ENCODE measurements around the gene XPC. TPM values are rescaled to one million over a fixed set of nuclear protein-coding genes. Genes with fewer than 3 reads are reported as not detected.

The XPC gene
- total RNA-seq, 3 donors from 2014 or later (not counting 1 experiment from before 2014, with no cell fraction given) = 45.5 to 62.1 (median 50.0) TPM

DNA sequence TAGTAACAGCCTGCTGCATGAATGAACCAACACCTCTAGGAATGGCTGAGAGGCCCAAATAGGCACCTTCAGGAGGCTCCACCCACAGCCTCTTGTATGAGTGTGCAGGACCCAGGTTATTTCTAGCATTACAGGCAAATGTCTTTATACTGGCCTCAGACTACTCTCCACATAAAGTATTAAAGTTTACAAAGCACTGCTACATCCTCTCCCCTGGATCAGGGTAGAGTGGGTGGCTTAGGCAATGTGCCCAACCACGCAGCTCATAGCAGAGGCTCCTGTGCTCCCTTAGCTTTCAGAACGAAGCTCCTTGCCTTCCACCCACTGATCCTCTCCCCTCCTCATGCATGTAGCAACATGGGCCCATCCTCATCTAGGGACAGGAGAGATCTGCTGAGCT is 37.3 kb downstream of the XPC start:
- Histone ChIP-seq H3K27me3 (ENCODE audit: control insufficient read depth, insufficient read depth, low read length) (no peaks in the 10 kb centered on the region), H3K9me3 (ENCODE audit: control insufficient read depth, insufficient read depth, low read length) (no peaks in the 10 kb centered on the region), H3K36me3 (ENCODE audit: control insufficient read depth, insufficient read depth, low read length) (peaks cover 32% of the 10 kb centered on the region), H3K27ac (ENCODE audit: low read length) (peak overlapping the region; percentile 97), H3K4me3 (ENCODE audit: low read length) (no peak overlapping the region), H3K4me1 (ENCODE audit: control insufficient read depth, insufficient read depth, low read length) (peaks cover 52% of the 10 kb centered on the region)
- no peak for DNase-seq
- Mint-ChIP-seq H3K27me3 (ENCODE audit: low read depth in 2 of 2) (no peaks in the 10 kb centered on the region), H3K36me3 (peaks cover 2% of the 10 kb centered on the region), H3K4me3 (peak overlapping the region; percentile 25), H3K27ac (peak overlapping the region; percentile 95 to 100), H3K9me3 (no peaks in the 10 kb centered on the region), H3K4me1 (peaks cover 48 to 51% of the 10 kb centered on the region in 2 donors)
- ATAC-seq = no peak
- TF ChIP-seq, protein P1, sequence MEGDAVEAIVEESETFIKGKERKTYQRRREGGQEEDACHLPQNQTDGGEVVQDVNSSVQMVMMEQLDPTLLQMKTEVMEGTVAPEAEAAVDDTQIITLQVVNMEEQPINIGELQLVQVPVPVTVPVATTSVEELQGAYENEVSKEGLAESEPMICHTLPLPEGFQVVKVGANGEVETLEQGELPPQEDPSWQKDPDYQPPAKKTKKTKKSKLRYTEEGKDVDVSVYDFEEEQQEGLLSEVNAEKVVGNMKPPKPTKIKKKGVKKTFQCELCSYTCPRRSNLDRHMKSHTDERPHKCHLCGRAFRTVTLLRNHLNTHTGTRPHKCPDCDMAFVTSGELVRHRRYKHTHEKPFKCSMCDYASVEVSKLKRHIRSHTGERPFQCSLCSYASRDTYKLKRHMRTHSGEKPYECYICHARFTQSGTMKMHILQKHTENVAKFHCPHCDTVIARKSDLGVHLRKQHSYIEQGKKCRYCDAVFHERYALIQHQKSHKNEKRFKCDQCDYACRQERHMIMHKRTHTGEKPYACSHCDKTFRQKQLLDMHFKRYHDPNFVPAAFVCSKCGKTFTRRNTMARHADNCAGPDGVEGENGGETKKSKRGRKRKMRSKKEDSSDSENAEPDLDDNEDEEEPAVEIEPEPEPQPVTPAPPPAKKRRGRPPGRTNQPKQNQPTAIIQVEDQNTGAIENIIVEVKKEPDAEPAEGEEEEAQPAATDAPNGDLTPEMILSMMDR (IDR thresholded peaks at IDR 0.05) = no peak
- intact Hi-C loops (cut with micrococcal nuclease) = loop anchor here (5.0 to 10.0 kb wide), 2 partner anchors 1129 to 1654 kb away; partner anchors contain the start of gene ANKRD28
- no CpG with 5 or more reads among the region's 2 CpGs for WGBS (ENCODE audit: insufficient coverage)

DNA sequence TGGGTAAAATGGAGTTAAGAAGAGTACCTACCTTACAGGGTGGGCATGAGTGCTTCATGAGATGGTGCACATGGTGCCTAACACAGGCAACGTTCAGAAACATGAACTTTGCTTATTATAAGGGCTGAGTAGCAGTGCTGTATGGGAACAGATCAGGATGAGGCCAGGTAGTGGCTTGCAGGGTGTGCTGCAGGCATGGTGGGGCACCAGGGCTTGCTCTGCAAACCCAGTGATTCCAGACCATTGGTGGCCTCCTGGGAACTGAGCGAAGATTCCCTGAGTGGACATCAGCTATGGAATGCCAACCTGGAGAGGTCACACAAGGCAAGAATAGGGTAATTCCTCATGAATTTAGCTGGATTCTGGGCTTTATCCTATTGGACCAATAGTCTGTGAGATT is 37.7 kb downstream of the XPC start:
- TF ChIP-seq, protein P1 (IDR thresholded peaks at IDR 0.05) = no peak
- H3K27ac ChIP-seq (ENCODE audit: low read length) = peak overlapping the region; percentile 97

DNA sequence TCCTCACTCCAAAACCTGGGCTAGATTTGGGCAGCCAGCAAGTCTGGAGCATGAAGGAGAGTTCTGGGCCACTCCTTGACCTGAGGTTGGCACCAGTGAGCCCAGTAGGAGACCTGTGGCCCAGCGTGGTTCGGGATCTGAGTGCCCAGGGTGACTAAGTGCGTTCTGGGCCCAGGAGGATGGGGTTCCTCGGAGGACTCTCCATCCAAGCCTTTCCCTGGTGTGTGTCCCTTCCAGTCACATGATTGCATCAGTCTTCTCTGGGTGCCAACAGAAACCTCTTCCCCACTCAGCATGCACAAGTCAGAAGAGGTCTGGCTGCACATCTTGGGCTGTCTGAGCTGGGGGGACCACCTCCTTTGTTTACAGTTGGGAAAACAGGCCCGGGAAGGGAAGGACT is 38.6 kb downstream of the XPC start:
- H3K4me3 ChIP-seq (ENCODE audit: low read length) = no peak overlapping the region
- 99% methylated on average over 5 of the region's 5 CpGs for WGBS (ENCODE audit: insufficient coverage)
- peaks cover 8% of the 10 kb centered on the region for H3K36me3 Mint-ChIP-seq

More for the DNA sequence above, 37.7 kb downstream of the XPC start:
- H3K36me3 ChIP-seq (ENCODE audit: control insufficient read depth, insufficient read depth, low read length) = peaks cover 32% of the 10 kb centered on the region
- Mint-ChIP-seq H3K27ac (peak overlapping the region; percentile 95 to 100), H3K36me3 (peaks cover 6% of the 10 kb centered on the region), H3K9me3 (no peaks in the 10 kb centered on the region), H3K4me3 (no peak overlapping the region), H3K4me1 (peaks cover 47 to 48% of the 10 kb centered on the region in 2 donors), H3K27me3 (ENCODE audit: low read depth in 2 of 2) (no peaks in the 10 kb centered on the region)
- H3K4me1 ChIP-seq (ENCODE audit: control insufficient read depth, insufficient read depth, low read length) = peaks cover 47% of the 10 kb centered on the region
- ATAC-seq (no peak), DNase-seq (no peak)
- WGBS (ENCODE audit: insufficient coverage) = 93% methylated on average over 2 of the region's 2 CpGs
- H3K27me3 ChIP-seq (ENCODE audit: control insufficient read depth, insufficient read depth, low read length) = no peaks in the 10 kb centered on the region
- intact Hi-C loops (cut with micrococcal nuclease) = loop anchor here (5.0 to 10.0 kb wide), 2 partner anchors 1128 to 1654 kb away; partner anchors contain the start of gene ANKRD28
- H3K4me3 ChIP-seq (ENCODE audit: low read length) = no peak overlapping the region
- H3K9me3 ChIP-seq (ENCODE audit: control insufficient read depth, insufficient read depth, low read length) = no peaks in the 10 kb centered on the region

More for the DNA sequence above, 38.6 kb downstream of the XPC start:
- Mint-ChIP-seq H3K27ac (peak overlapping the region; percentile 69 to 95), H3K4me1 (peaks cover 40 to 41% of the 10 kb centered on the region in 2 donors), H3K27me3 (ENCODE audit: low read depth in 2 of 2) (no peaks in the 10 kb centered on the region), H3K9me3 (no peaks in the 10 kb centered on the region), H3K4me3 (no peak overlapping the region)
- H3K4me1 ChIP-seq (ENCODE audit: control insufficient read depth, insufficient read depth, low read length) = peaks cover 38% of the 10 kb centered on the region
- no peak for DNase-seq
- no peak for ATAC-seq
- TF ChIP-seq, protein P1 (IDR thresholded peaks at IDR 0.05) = no peak
- H3K9me3 ChIP-seq (ENCODE audit: control insufficient read depth, insufficient read depth, low read length) = no peaks in the 10 kb centered on the region
- H3K27me3 ChIP-seq (ENCODE audit: control insufficient read depth, insufficient read depth, low read length) = no peaks in the 10 kb centered on the region
- peaks cover 37% of the 10 kb centered on the region for H3K36me3 ChIP-seq (ENCODE audit: control insufficient read depth, insufficient read depth, low read length)
- H3K27ac ChIP-seq (ENCODE audit: low read length) = no peak overlapping the region
- intact Hi-C loops (cut with micrococcal nuclease) = loop anchor here (5.0 to 10.0 kb wide), 2 partner anchors 1127 to 1655 kb away; partner anchors contain the start of gene ANKRD28

Measured in natural killer cell (primary cell).